ENCODE data around the gene DEF6.
"Not testable (repeated sequence)": the region's sequence is repeated elsewhere in the genome, so short reads cannot be mapped to it uniquely, and the experiment has no call there.

DEF6 gene

DNA sequence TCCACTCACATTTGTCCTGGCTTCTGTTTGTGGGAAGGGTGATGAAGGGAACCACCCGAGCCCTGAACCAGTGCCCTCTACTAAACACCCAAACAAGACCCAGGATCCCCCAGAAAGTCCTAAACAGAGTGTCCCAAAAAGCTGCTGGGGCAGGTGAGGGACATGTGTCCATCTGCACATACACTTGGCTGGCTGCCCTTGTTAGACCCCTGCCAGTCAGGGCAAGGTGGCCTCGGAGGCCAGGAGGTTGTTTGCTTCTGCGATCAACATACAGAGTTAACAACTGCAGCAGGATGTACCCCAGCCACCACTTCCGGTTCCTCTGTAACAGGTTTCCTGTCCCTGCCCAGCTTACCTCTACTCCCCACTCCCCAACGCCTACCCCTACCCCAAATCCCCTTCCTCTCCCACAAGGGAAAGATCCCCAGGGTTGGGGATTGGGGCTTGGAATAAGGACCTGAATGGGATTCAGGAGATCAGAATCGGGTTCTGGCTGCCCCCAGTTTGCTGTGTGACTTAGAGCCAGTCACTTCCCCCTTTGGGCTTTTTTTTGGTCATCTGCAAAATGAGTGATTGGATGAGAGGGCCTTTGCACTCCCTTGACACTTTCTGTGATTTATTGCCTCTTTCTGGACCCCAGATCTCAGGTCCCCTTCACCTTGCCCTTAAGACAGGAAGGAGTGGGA lies 13.9 kb downstream of the DEF6 start:
- DNase-seq = no peak

DNA sequence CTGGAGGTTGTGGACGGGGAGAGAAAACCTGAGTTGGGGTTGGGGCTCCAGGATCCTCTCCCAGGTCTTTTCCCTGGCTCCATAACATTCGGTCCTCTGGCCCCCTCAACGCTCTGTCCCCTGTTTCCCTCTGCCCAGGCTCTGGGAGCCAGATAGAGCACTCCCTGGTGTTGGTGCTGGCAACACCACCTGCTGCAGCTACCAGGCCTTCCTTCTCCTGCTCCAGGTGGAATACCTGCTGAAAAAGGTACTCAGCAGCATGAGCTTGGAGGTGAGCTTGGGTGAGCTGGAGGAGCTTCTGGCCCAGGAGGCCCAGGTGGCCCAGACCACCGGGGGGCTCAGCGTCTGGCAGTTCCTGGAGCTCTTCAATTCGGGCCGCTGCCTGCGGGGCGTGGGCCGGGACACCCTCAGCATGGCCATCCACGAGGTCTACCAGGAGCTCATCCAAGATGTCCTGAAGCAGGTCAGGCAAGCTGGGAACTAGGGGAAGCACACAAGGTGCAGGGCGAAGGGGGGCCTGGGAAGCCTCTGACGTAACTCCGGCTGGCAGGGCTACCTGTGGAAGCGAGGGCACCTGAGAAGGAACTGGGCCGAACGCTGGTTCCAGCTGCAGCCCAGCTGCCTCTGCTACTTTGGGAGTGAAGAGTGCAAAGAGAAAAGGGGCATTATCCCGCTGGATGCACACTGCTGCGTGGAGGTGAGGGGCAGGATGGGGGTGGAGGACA lies 14.6 kb downstream of the DEF6 start:
- DNase-seq = no peak

DNA sequence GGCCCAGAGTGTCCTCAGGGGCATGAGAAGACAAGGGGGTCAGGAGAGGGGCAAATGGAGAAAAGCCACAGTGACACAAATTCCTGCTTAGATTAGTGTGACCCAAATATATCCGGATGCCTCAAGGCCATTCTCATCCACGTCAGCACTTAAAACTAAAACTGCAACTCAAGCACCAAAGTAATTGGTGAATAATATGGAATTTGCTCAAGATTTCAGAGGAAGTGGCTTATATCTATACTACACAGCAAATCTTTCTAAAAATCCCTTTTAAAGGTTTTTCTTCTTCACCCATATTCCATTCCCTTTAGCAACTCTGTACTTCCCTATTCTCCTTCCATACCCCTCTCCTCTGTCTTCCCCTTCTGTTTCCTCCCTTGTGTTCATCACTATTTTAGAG lies 15.2 kb downstream of the DEF6 start:
- DNase-seq = no peak

DNA sequence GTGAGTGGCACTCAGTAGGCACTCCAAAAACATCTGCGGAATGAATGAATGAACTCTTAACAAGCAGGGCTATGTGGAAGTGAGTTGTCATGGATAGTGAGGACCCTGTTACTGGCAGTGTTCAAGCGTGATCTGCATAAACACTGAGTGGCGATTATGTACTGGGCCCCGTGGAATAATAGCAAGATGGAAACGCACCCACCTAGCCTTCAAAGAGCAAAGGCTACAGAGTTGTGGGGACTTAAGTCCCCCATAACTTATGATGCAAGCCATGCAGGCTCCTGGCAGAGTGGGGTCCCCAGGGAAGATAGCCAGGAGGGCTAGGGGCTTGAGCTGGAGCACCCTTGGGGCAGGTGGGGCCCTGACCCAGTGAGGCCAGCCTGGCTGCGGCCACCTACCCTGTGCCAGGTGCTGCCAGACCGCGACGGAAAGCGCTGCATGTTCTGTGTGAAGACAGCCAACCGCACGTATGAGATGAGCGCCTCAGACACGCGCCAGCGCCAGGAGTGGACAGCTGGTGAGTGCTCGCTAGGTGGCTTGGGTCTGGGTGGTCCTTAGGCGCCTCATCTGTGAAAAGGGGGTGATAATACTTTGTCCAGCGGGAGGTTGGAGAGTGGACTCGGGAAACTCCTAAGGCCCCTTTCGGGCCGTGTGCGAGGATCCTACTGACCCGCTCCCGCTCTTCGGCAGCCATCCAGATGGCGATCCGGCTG lies 20.0 kb downstream of the DEF6 start:
- no peak for DNase-seq

DNA sequence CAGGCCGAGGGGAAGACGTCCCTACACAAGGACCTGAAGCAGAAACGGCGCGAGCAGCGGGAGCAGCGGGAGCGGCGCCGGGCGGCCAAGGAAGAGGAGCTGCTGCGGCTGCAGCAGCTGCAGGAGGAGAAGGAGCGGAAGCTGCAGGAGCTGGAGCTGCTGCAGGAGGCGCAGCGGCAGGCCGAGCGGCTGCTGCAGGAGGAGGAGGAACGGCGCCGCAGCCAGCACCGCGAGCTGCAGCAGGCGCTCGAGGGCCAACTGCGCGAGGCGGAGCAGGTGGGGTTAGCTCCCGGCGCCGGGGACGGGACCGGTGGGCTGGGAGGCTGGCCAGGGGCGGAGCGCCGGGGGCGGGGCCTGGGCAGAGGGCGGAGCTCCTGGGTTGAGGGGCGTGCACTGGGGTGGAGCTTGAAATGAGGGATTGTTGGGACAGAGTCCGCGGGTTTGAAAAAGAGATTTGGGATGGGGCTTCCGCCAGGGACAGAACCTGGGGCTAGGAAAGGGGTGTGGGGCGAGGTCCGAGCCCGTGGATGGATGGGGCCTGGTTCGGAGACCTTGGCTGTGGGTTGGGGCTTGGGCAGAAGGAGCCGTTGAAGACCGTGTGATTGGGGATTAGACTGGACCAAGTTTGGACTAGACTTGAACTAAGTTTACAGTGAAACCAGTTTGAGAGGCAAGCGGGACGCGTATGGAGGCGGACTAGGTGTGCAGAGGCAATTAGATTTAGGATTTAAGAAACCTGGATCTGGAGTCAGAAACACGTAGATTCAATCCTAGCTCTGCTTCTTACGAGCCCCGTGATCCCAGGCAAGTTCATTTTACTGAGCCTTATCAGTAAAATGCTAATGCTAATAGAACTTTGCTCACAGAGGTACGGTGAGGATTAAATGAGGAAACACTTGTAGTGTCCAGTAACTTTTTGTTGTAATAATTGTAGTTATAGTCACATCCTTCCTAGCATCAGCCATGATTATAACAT lies 20.9 kb downstream of the DEF6 start:
- DNase-seq = peak; percentile 70

DNA sequence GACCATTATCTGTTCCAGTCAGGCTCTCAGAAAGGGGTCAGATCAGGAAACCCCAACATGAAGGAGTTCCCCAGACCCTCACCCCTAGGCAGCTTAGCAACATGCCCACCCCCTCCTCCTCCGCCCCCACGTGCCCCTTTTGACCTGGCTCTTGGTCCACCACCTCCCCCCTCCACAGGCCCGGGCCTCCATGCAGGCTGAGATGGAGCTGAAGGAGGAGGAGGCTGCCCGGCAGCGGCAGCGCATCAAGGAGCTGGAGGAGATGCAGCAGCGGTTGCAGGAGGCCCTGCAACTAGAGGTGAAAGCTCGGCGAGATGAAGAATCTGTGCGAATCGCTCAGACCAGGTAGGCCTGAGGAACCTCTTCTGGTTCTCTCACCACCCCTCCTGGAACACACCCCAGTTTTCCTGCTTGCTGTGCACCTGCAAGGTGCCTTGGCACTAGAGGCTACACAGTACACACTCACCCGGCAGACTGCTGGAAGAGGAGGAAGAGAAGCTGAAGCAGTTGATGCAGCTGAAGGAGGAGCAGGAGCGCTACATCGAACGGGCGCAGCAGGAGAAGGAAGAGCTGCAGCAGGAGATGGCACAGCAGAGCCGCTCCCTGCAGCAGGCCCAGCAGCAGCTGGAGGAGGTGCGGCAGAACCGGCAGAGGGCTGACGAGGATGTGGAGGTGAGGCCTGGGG lies 21.9 kb downstream of the DEF6 start:
- no peak for DNase-seq

DNA sequence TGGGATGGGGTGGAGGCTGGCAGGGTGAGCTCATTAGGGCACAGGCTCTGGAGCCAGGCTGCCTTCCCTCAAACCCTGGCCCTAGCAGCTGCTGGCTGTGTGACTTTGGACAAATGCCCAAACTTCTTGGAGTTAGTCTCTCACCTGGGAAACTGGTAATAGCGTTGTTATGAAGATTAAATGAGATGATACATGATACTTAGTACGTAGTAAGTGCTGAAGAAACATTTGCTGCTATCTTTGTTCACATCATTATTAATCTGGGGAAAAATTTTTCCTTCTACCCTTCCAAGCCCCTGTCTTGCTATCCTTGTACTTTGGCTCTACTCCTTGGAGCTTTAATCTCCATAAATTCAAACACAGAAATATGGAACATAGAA lies 22.4 kb downstream of the DEF6 start:
- no peak for DNase-seq

DNA sequence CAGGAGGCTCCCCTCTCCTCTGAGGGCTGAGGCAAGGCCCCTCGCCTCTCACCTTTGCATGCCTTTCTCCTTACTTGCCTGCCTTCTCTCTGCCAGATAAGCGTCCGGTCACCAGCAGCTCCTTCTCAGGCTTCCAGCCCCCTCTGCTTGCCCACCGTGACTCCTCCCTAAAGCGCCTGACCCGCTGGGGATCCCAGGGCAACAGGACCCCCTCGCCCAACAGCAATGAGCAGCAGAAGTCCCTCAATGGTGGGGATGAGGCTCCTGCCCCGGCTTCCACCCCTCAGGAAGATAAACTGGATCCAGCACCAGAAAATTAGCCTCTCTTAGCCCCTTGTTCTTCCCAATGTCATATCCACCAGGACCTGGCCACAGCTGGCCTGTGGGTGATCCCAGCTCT lies 23.5 kb downstream of the DEF6 start:
- no peak for DNase-seq

DNA sequence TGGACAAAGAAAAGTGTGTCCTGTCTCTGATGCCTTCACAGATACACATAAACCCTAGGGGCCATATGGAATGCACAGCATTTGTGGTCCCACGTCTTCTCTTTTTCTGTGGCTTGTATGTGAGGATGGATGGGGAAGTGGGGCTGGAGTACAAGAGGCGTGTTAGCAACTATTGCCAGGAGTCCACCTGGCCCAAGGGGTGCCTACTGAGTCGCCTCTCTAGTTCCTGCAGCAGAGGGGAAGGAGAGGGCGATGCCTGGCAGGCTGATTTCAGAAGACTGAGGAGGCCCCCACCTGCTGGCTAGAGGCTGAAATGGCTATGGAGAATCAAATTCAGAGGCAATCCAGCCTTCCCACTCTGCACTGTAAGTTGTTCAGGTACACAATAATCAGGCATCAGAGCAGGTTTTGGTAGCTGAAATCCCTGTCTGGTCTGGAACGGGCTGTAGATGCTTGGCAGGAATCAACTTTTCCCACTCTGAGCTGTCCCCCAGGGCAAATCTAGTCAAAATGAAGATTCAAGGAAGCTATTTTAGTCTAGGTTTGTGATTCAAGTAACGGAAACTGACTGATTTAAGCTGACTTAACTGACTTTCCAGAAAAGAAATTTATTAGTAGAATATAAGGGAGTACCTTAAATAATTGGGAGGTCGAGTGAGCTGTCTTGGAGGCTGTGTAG lies 29.9 kb downstream of the DEF6 start:
- peak; percentile 45 for DNase-seq

DNA sequence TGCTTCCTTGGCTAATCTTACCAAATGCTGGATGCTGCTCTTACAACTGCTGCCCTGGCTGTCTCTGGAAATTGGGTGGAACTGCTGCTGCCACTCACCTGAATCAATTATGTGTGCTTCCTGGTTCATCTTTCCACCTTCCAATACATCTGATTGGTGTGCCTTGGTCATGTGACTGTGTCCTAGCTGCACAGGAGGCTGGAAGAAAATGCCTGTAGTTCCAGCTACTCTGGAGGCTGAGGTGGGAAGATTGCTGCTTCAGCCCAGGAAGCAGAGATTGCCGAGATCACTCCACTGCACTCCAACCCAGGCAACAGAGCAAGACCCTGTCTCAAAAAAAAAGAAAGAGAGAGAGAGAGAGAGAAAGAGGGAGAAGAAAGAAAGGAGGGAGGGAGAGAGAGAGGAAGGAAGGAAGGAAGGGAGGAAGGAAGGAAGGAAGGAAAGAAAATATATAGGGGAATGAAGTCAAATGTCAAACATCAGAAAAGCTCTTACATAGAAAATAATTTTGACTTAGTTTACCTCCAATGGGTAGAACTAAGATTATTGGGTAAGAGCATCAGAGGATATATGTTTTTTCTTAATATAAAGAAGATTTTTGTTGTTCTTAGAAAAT lies 30.6 kb downstream of the DEF6 start:
- DNase-seq = no peak

DNA sequence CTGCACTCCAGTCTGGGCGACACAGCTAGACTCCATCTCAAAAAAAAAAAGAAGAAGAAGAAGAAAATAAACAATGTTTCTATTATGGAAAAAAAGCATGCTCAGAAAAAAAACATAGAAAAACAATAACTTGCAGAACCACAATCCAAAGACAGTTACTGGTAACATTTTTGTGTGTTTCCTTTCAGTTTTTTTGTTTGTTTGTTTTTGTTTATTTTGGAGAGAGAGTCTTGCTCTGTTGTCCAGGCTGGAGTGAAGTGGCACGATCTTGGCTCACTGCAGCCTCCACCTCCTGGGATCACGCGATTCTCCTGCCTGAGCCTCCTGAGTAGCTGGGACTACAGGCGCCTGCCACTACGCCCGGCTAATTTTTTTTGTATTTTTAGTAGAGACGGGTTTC lies 31.3 kb downstream of the DEF6 start:
- DNase-seq = not testable (repeated sequence)

DNA sequence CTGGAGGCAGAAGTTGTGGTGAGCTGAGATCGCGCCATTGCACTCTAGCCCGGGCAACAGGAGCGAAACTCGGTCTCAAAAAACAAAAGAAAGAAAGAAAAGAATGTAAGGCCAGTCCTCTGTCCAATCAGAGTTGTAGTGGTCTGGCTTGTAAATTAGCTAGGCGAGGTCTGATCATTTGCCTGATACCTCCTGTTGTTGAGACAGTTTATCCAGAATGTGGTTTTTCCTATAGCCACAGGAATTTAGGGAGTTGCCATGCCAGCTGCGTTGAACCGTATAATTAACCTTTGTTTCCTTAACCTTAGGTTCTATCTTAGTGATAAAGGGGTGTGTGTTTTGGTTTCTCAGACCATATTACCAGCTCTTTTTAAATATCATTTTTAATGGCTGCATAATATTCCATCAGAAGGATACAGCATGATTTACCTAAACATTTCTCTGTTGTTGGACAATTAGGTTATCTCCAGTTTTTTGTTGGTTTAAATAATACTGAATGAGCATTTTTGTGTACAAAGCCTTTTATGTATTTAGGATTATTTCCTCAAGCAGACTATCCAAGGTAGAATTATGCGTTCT lies 33.0 kb downstream of the DEF6 start:
- no peak for DNase-seq

DNA sequence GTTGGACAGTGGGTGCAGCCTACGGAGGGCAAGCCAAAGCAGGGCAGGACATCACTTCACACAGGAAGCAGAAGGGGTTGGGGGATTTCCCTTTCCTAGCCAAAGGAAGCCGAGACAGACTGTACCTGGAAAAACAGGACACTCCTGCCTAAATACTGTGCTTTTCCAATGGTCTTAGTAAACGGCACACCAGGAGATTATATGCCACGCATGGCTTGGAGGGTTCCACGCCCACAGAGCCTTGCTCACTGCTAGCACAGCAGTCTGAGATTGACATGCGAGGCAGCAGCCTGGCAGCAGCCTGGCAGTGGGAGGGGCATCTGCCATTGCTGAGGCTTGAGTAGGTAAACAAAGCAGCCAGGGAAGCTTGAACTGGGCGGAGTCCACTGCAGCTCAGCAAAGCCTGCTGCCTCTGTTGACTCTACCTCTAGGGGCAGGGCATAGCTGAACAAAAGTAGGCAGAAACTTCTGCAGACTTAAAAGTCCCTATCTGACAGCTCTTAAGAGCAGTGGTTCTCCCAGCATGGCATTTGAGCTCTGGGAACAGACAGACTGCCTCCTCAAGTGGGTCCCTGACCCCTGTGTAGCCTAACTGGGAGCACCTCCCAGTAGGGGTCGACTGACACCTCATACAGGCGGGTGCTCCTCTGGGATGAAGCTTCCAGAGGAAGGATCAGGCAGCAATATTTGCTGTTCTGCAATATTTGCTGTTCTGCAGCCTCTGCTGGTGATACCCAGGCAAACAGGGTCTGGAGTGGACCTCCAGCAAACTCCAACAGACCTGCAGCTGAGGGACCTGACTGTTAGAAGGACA lies 34.7 kb downstream of the DEF6 start:
- not testable (repeated sequence) for DNase-seq

DNA sequence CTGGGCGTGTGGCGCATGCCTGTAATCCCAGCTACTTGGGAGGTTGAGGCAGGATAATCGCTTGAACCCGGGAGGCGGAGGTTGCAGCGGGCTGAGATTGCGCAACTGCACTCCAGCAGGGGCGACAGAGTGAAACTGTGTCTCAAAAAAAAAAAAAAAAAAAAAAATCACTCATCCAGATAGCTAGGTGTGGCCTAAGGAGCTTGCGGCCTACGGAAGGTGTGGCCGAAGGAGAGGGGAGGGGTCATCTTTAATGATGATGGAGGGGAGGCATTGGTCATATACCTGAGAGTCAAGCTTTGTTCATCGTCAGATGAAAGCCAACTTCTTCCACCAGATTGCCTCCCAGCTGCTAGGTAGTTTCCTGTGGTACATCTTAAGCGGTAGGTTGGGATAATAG lies 43.9 kb downstream of the DEF6 start:
- DNase-seq = no peak

DNA sequence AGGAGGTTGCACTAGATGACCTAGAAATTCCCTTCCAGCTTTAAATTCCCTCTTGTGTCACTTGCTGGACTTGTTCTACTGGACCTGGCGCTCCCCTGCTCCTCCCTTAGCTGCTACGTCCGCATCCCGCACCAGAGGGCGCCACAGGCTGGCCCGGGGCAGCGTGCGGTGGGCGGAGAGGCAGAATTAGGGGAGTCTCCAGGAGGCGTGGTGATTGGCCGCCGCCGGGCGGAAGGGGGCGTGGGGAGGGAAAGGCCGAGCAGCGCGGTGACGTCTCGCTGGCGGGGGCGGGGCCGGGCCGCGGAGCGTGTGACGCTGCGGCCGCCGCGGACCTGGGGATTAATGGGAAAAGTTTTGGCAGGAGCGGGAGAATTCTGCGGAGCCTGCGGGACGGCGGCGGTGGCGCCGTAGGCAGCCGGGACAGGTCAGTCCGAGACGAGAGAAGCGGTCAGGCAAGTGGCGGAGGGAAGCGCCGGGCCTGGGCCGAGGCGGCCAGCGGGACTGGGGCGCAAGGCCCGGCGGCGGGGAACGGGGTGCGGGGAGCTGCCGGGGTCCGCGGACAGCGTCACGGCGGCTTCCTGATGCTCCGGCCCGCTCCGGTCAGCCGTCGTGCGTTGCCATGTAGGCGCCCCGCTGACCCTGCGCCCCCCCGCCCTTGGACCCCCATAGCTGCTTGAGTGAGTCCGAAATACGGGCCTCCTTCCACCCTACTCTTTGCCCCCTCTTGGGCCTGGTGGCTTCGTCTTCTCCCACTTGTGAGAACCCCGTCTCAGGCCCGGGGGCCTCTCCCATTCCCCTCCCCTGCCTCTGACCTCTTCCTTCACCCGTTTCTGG lies 44.9 kb downstream of the DEF6 start, which contains the start of gene PPARD:
TSS of gene PPARD (plus strand) at position 301 of the 834 bp plus-strand sequence. CDS start 68,530 bp downstream, outside the sequence.
- peak; percentile 93 for DNase-seq

DNA sequence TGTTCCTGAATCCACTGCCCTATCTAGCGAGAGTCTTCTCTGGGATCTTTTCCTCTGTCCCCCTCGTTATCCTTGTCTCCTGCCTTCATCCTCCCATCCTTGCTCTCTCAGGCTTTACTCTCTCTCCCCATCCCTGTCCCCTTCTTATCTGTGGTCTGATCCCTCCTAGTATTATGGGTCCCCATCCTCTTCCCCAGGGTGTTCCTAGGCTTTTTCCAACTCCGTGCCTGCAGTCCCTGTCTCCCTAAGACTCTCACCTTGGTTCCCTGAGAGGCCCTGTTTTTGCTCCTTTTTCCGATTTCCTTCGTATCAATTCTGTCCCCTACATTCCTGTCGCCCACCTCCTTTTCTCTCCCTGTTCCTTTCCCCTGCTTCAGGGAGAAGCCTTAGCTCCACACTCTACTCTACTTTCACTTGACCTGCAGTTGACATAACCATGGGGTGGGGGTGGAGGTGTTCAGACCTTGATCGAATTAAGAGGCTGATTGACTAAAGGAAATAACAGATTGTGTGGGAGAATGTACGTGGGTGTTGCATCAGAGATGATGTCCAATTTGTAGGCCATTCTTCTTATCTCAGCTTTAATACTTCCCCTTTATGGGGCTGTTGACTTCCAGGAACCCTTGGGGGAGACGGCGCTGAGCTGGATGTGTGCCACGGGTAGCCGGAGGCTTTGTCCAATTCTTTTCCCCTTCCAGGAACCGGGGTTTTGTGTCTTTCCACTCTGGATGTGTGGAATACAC lies 45.6 kb downstream of the DEF6 start:
- DNase-seq = peak; percentile 7

DNA sequence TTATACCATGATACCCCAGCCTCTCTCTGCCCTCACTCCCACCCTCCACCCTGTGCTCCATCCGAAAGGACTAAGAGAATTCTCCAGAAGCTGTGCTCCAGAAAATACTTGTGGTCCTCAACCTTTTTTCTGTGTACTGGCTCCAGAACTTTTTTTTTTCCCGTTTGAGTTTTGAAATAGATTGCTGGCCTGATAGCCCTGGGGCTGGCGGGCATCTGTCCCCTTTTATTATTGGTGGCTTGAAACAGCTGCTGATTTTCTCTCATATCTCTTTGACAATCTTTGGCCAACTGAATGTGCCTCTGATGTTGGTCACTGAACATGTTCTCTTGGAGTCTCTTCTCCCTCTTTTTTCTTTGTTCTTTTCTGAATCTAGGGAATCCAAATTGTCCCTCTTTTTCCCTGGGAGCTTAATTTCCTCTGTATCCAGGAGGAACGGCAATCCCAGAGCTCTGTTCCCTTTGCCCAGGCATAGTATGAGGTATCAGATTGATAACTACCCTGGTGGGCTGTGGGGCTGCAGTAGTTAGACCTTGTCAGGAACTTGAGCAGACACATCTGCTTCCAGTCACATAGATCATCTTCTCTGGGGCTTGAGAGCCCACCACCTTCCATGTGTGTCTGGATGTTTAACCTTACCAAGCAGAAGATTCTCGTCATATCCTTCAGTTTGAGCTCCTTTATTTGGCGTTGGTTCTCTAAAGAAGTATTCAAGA lies 46.4 kb downstream of the DEF6 start:
- no peak for DNase-seq

Measured in HCEC 1CT (cell line).